Thyroid gland (tissue), 4 donors: ENCODE data around the gene MLC1.

Experiments used
- POLR2A ChIP-seq, 2 donors: fragments of 450-650 bp; IDR thresholded peaks; one replicate each; pipeline ENCODE4 v1.6.1; 2017; ENCODE audit warnings: antibody characterized with exemption in 2 of 2, mild to moderate bottlenecking in 2 of 2, moderate library complexity in 1 of 2
- TF ChIP-seq, protein P1 (sequence below), 6 experiments: fragments of 200-600 bp in 3 of 6; fragments of 450-650 bp in 3 of 6; sonication (generic) in 3 of 6; IDR thresholded peaks; one replicate each; pipeline ENCODE4 v1.5.1; 2016 to 2019; ENCODE audit warnings: antibody characterized with exemption in 6 of 6, mild to moderate bottlenecking in 2 of 6, inconsistent platforms in 1 of 6, moderate library complexity in 1 of 6

DNA sequence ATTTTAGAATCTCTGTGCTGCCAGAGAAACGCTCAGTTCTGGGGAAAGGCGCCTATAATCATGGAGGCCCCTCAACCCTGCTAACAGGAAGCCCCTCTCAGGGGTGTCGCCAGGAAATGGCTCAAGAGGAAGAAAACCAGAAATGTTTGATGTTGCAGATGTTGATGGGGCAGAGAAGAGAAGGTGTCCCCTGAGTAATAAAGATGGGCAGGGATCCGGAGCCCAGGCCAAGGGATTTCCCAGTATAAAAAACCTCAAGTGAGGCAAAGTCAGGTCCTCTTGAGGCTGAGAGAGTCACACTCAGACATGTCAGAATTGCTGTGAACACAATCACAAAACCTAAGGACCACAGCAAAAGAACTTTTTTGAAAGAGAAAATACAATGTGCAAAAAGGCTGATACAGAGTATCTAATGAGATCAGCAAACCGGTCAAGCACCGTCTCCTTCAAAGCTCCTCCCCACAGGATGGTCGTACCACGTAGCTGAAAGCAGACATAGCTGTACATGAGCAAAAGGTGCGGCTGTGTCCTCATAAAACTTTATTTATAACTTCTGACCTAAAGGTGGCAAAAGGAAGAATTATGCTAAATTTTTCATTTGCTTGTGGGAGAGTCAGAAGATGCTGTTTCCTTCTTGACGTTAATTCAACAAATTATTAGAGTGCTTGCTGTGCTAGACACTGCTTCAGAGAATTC is 16.8 kb upstream of the MLC1 start:
- TF ChIP-seq POLR2A (IDR thresholded peaks at IDR 0.05): no peak
- TF ChIP-seq, protein P1, sequence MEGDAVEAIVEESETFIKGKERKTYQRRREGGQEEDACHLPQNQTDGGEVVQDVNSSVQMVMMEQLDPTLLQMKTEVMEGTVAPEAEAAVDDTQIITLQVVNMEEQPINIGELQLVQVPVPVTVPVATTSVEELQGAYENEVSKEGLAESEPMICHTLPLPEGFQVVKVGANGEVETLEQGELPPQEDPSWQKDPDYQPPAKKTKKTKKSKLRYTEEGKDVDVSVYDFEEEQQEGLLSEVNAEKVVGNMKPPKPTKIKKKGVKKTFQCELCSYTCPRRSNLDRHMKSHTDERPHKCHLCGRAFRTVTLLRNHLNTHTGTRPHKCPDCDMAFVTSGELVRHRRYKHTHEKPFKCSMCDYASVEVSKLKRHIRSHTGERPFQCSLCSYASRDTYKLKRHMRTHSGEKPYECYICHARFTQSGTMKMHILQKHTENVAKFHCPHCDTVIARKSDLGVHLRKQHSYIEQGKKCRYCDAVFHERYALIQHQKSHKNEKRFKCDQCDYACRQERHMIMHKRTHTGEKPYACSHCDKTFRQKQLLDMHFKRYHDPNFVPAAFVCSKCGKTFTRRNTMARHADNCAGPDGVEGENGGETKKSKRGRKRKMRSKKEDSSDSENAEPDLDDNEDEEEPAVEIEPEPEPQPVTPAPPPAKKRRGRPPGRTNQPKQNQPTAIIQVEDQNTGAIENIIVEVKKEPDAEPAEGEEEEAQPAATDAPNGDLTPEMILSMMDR (IDR thresholded peaks at IDR 0.05): no peak
